Measurements from ENCODE around the gene TRAPPC12.

DNA sequence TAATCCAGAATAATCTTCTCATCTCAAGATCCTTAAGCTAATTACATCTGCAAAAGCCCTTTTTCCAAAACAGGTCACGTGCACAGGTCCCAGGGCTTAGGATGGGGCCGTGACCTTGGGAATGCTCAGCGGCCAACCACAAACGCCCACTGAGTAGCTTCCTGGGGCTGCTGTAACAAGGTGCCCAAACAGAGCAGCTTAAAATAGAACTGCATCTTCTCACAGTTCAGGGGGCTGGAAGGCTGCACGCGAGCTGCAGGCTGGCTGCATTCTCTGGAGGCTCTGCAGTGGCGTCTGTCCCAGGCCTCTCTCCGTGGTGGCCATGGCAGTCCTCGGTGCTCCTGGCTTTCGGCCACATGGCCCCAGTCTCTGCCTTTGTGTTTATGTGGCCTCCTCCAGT, 107.9 kb downstream of the TRAPPC12 start:
- no peak for TF ChIP-seq CTCF (IDR thresholded peaks at IDR 0.05)
- no peak for TF ChIP-seq POLR2A (IDR thresholded peaks at IDR 0.05)

All from thyroid gland (tissue), 4 donors.